ENCODE results near the gene ISM2.

Gene ISM2

GRCh38 chr14:77489041-77489440 lies 9.6 kb downstream of the ISM2 start:
- DNase-seq = no peak
- no peak for TF ChIP-seq CTCF (IDR thresholded peaks at IDR 0.05; ENCODE audit: low read depth, low read length, missing control alignments)
- no peaks in the 10 kb centered on the region for H3K36me3 ChIP-seq (replicated peaks)
- H3K4me3 ChIP-seq (ENCODE audit: low read depth, low read length) = no peak overlapping the region
- in situ Hi-C loops (cut with HindIII; ENCODE audit: low pct_ligation_motif_present, low sequenced_read_pairs) = no loop called here
- no peak overlapping the region for H3K27ac ChIP-seq
- H3K27me3 ChIP-seq (replicated peaks) = no peaks in the 10 kb centered on the region

GRCh38 chr14:77488558-77488957 lies 10.1 kb downstream of the ISM2 start:
- Histone ChIP-seq H3K27ac (no peak overlapping the region), H3K27me3 (replicated peaks) (no peaks in the 10 kb centered on the region), H3K4me3 (ENCODE audit: low read depth, low read length) (no peak overlapping the region), H3K36me3 (replicated peaks) (no peaks in the 10 kb centered on the region)
- TF ChIP-seq CTCF (IDR thresholded peaks at IDR 0.05; ENCODE audit: low read depth, low read length, missing control alignments) = no peak
- in situ Hi-C loops (cut with HindIII; ENCODE audit: low pct_ligation_motif_present, low sequenced_read_pairs) = no loop called here
- DNase-seq = no peak

GRCh38 chr14:77485901-77486678 lies 12.5 kb downstream of the ISM2 start:
- Histone ChIP-seq H3K27me3 (replicated peaks) (no peaks in the 10 kb centered on the region), H3K36me3 (replicated peaks) (no peaks in the 10 kb centered on the region), H3K27ac (no peak overlapping the region), H3K4me3 (ENCODE audit: low read depth, low read length) (no peak overlapping the region)
- no peak for TF ChIP-seq CTCF (IDR thresholded peaks at IDR 0.05; ENCODE audit: low read depth, low read length, missing control alignments)
- in situ Hi-C loops (cut with HindIII; ENCODE audit: low pct_ligation_motif_present, low sequenced_read_pairs) = no loop called here
- peak; percentile 79 for DNase-seq

DNA sequence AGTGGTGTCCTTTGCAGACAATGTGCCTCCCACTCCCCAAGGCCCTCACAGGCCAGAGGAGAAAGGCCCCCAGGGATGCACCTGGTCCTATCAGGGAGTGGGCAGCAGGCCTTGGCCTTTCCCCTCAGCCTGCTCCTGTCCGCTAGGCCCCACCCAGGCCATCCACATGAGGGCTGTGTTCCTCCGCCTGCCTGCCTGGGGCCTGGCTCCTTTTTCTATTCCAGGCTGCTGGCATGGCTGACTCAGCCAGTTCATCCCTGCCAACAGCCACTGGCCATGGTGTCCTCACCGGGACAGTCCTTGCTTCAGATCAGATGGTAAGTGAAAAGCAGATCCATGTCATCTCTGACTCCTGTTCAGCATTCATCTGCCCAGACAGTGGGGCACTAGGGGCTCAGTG lies 13.4 kb downstream of the ISM2 start:
- DNase-seq = no peak
- H3K4me3 ChIP-seq (ENCODE audit: low read depth, low read length) = no peak overlapping the region

GRCh38 chr14:77482422-77482821 lies 16.2 kb downstream of the ISM2 start:
- H3K36me3 ChIP-seq (replicated peaks) = no peaks in the 10 kb centered on the region
- no peak for DNase-seq
- H3K4me3 ChIP-seq (ENCODE audit: low read depth, low read length) = no peak overlapping the region
- in situ Hi-C loops (cut with HindIII; ENCODE audit: low pct_ligation_motif_present, low sequenced_read_pairs) = no loop called here
- no peak for TF ChIP-seq CTCF (IDR thresholded peaks at IDR 0.05; ENCODE audit: low read depth, low read length, missing control alignments)
- H3K27ac ChIP-seq = no peak overlapping the region
- no peaks in the 10 kb centered on the region for H3K27me3 ChIP-seq (replicated peaks)

More for the DNA sequence above, 13.4 kb downstream of the ISM2 start:
- in situ Hi-C loops (cut with HindIII; ENCODE audit: low pct_ligation_motif_present, low sequenced_read_pairs) = no loop called here
- TF ChIP-seq CTCF (IDR thresholded peaks at IDR 0.05; ENCODE audit: low read depth, low read length, missing control alignments) = no peak
- Histone ChIP-seq H3K36me3 (replicated peaks) (no peaks in the 10 kb centered on the region), H3K27me3 (replicated peaks) (no peaks in the 10 kb centered on the region), H3K27ac (no peak overlapping the region)

GRCh38 chr14:77478796-77479195 lies 19.8 kb downstream of the ISM2 start:
- in situ Hi-C loops (cut with HindIII; ENCODE audit: low pct_ligation_motif_present, low sequenced_read_pairs) = no loop called here

More at GRCh38 chr14:77478796-77479195, 19.8 kb downstream of the ISM2 start:
- Histone ChIP-seq H3K27me3 (replicated peaks) (peaks cover 2% of the 10 kb centered on the region), H3K27ac (no peak overlapping the region), H3K36me3 (replicated peaks) (no peaks in the 10 kb centered on the region), H3K4me3 (ENCODE audit: low read depth, low read length) (no peak overlapping the region)
- TF ChIP-seq CTCF (IDR thresholded peaks at IDR 0.05; ENCODE audit: low read depth, low read length, missing control alignments) = no peak
- DNase-seq = no peak
